HCT116 (cell line): ENCODE data around the gene CST8.

Experiments
- ATF3 ChIP-seq: IDR thresholded peaks from 2 replicates; pipeline ENCODE4 v1.6.1; 2012
- CBX3 ChIP-seq: IDR thresholded peaks from 2 replicates; pipeline ENCODE4 v1.6.1; 2012; ENCODE audit warnings: low read depth
- CTCF ChIP-seq, 3 experiments: fragments of 200-600 bp in 1 of 3; sonication (generic) in 1 of 3; IDR thresholded peaks in 2 of 3; conservative IDR thresholded peaks in 1 of 3; 2 replicates each; pipeline ENCODE4 v1.5.1; 2012 to 2017; ENCODE audit warnings: low read depth in 2 of 3, low read length in 2 of 3, antibody characterized with exemption in 1 of 3, borderline replicate concordance in 1 of 3, control low read depth in 1 of 3, mild to moderate bottlenecking in 1 of 3, mixed read lengths in 1 of 3, mixed run types in 1 of 3, moderate library complexity in 1 of 3; ENCODE audit not compliant: insufficient read depth in 1 of 3
- ELF1 ChIP-seq: IDR thresholded peaks from 2 replicates; pipeline ENCODE4 v1.6.1; 2012; ENCODE audit warnings: low read depth, borderline replicate concordance
- EZH2 ChIP-seq: fragments of 200-600 bp; sonication (generic); IDR thresholded peaks from 2 replicates; pipeline ENCODE4 v1.6.1; 2017; ENCODE audit warnings: antibody characterized with exemption, mixed run types
- EZH2phosphoT487 ChIP-seq: fragments of 200-600 bp; IDR thresholded peaks from 2 replicates; pipeline ENCODE4 v1.6.1; 2018; ENCODE audit warnings: antibody characterized with exemption, borderline replicate concordance
- POLR2A ChIP-seq: IDR thresholded peaks from 2 replicates; pipeline ENCODE4 v1.7.0; 2011; ENCODE audit warnings: borderline replicate concordance; ENCODE audit not compliant: insufficient read depth, insufficient read length; ENCODE audit errors: extremely low read depth
- YY1 ChIP-seq: IDR thresholded peaks from 2 replicates; pipeline ENCODE4 v1.6.1; 2011; ENCODE audit warnings: low read length, low read depth, moderate library complexity, mild to moderate bottlenecking; ENCODE audit not compliant: insufficient replicate concordance; ENCODE audit errors: extremely low read depth

- TF ChIP-seq EZH2 (no peak), CTCF (IDR thresholded peaks at IDR 0.05 in 2 of 3, conservative IDR thresholded peaks at IDR 0.05 in 1 of 3; ENCODE audit: borderline replicate concordance in 1 of 3, insufficient read depth in 1 of 3, low read depth in 2 of 3, low read length in 2 of 3) (no peak), ATF3 (no peak), CBX3 (no peak), YY1 (no peak), ELF1 (no peak), EZH2phosphoT487 (no peak), POLR2A (no peak)
These were observed 50.4 kb downstream of the CST8 start for GRCh38 chr20:23541330-23541729.
